Psoas muscle (tissue), 8 donors: ENCODE results near the gene MBNL1. TPM values are rescaled to one million over a fixed set of nuclear protein-coding genes. Genes with fewer than 3 reads are reported as not detected.

Experiments
- ATAC-seq, 4 donors: fragments of 200-7000 bp; cut with Tn5 transposase; one replicate each; pipeline ENCODE4 v1.9.1; 2020; ENCODE audit warnings: moderate library complexity in 3 of 4, mild to moderate bottlenecking in 2 of 4
- DNase-seq, 2 donors: peaks; one replicate each; pipeline ENCODE4 v3.0.0-alpha.2; 2020
- H3K27ac ChIP-seq: fragments of 200-600 bp; one replicate; pipeline ENCODE4 v1.8.0; 2022
- H3K27me3 ChIP-seq, 3 donors: fragments of 200-600 bp in 1 of 3; one replicate each; pipeline versions ENCODE4 v1.6.1 to v1.8.0; 2013 to 2022; ENCODE audit warnings: low read length in 2 of 3, mild to moderate bottlenecking in 2 of 3, moderate library complexity in 1 of 3; ENCODE audit not compliant: insufficient read depth in 3 of 3
- H3K36me3 ChIP-seq, 2 donors: fragments of 200-600 bp in 1 of 2; one replicate each; pipeline versions ENCODE4 v1.6.1 to v1.8.0; 2013 to 2022; ENCODE audit warnings: low read depth in 1 of 2, mild to moderate bottlenecking in 1 of 2, moderate library complexity in 1 of 2; ENCODE audit not compliant: insufficient read depth in 1 of 2
- H3K4me1 ChIP-seq: fragments of 200-600 bp; one replicate; pipeline ENCODE4 v1.8.0; 2022
- H3K4me3 ChIP-seq: fragments of 200-600 bp; one replicate; pipeline ENCODE4 v1.8.0; 2022; ENCODE audit warnings: mild to moderate bottlenecking
- H3K9me3 ChIP-seq: fragments of 200-600 bp; one replicate; pipeline ENCODE4 v1.8.0; 2022
- CTCF ChIP-seq: fragments of 200-600 bp; IDR thresholded peaks from one replicate; pipeline ENCODE4 v1.8.0; 2022; ENCODE audit warnings: antibody characterized with exemption
- WGBS, 3 donors: extraction: QIAGEN DNeasy Blood & Tissue Kit; methylation state at CpG; one replicate each; pipeline versions ENCODE4 v1.1.6 to v1.1.7; 2013; 5-methylcytosine and 5-hydroxymethylcytosine counted together
- intact Hi-C, 2 donors: fragments of 100-400 bp; cut with DNase I; formaldehyde crosslinking; loops; one replicate each; pipeline versions ENCODE4 v1.11.0 to v1.14.2; 2022
- polyA plus RNA-seq, 3 donors: library from polyadenylated mRNA; stranded (reverse); fragments of 200-250 nt; gene quantifications; one replicate each; pipeline ENCODE4 v1.2.3, GENCODE V29; 2013
- total RNA-seq, 4 donors: library from RNA; stranded (reverse); fragmentation: NEBNext Ultra II Directional in 2 of 4; extraction: Animal tissue kit (Norgen Biotek cat#: 25700) in 2 of 4; gene quantifications; one replicate each; pipeline versions ENCODE4 v1.2.1 to v1.2.4, GENCODE V29; 2021 to 2023
- donor health status: healthy with polysubstance abuse.
- donor health status: DM: no; HTN: no; CAD: no; lungs with moderate emphysema.
- donor health status: Bipolar disorder and iron deficiency.
- donor health status: healthy.
- donor health status: DM: yes; HTN: yes; CAD: no.
- donor health status: DM: no; HTN: no; CAD: no.
- donor health status: DM: no; HTN: no; CAD: no.
- donor health status: DM: yes; HTN: yes; CAD: no.

Gene MBNL1
- total and polyA plus RNA-seq, 7 donors = 27.4 to 281 (median 179) TPM

DNA sequence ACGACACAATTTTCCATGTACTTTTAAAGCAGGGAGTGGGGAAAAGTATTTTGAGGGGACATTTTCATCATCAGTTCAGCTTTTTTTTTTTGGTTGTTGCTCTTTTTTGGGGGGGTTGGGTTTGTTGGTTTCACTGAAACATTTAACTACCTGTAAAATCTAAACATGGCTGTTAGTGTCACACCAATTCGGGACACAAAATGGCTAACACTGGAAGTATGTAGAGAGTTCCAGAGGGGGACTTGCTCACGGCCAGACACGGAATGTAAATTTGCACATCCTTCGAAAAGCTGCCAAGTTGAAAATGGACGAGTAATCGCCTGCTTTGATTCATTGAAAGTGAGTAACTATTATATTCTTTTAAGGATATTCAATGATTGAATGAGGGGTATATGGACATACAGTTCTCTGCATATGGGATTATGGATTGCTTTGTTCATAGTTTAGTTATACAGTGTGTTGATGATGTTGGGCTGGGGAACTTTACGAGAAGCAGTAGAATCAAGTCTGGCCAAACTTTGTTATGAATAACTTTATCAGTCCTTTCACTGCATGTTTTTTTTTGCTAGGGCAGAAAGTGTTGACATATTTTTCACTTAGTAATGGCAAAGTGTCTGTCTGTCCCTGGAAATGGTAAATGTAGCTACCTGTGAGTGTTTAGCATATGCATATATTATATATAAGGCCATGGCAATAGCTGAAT lies 31.5 kb downstream of the MBNL1 start:
- TF ChIP-seq CTCF = no peak
- Histone ChIP-seq H3K27ac (peak overlapping the region; percentile 94), H3K36me3 (no peaks in the 10 kb centered on the region), H3K4me3 (peak overlapping the region; percentile 70), H3K27me3 (no peaks in the 10 kb centered on the region), H3K4me1 (peaks cover 53% of the 10 kb centered on the region), H3K9me3 (no peaks in the 10 kb centered on the region)
- intact Hi-C loops = loop anchor here (5.0 to 10.0 kb wide), 3 partner anchors 33 to 145 kb away; partner anchors contain the start of gene MBNL1 (in 1 of the 2)
- 25 to 39% (median 29%) methylated on average over 8 of the region's 8 CpGs for WGBS, 3 donors
- no peak for DNase-seq
- ATAC-seq = peak in 2 of 4 donors; percentile 41 to 54

DNA sequence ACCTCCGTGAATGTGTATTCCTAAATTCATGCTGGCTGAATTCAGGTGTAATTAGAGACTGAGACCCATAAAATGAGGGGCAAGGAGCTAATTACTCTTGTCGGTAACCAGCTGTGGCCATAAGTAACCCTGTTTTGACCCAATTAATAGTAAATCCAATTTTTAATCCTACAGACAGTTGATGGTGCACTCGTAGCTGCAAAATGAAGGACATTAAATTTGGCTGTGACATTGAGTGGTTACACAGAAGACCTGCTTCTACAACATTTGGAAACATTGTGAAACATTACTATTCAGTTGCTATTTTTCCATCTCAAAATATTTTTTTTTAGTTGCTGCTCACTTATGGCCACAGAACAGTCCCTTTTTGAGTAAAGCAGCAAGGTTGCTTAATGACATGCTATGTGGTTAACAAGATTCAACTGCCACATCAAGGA lies 33.0 kb downstream of the MBNL1 start:
- ATAC-seq = peak in 3 of 4 donors; percentile 2 to 21 (median 21)
- peaks cover 0 to under 1% of the 10 kb centered on the region in 2 donors for H3K36me3 ChIP-seq
- no peaks in the 10 kb centered on the region for H3K9me3 ChIP-seq
- no peaks in the 10 kb centered on the region for H3K27me3 ChIP-seq
- H3K4me3 ChIP-seq = peak overlapping the region; percentile 70
- intact Hi-C loops = loop anchor here (2.0 to 10.0 kb wide), 4 partner anchors 19 to 143 kb away; partner anchors contain the start of gene MBNL1 (in 1 of the 2)
- H3K4me1 ChIP-seq = peaks cover 54% of the 10 kb centered on the region
- TF ChIP-seq CTCF = no peak
- H3K27ac ChIP-seq = peak overlapping the region; percentile 94
- 27 to 32% (median 30%) methylated on average over 3 of the region's 3 CpGs for WGBS, 3 donors
- DNase-seq = no peak

DNA sequence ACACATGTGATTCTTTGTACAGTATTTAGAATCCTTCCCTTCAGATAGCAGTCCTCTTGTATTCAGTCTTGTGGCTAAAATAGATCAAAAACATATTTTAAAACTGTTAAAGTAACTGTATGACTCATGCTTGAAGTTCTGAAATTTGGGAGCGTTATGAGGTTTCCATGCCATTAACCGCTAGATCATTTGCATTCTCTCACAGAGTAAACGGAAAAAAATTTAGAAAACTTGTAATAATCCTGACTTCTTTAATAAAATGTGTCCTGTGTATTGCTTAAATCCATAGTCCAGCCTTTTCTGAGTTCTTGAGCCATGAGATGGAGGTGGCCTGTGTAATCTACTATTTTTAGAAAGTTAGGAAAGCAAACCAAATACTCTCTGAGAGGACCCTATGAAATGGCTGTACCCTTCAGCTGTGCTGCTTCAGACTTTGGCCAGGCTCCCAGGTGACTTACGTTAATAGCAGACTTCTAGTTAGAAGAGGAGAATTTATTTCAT lies 33.8 kb downstream of the MBNL1 start:
- Histone ChIP-seq H3K36me3 (peaks cover 0 to 8% of the 10 kb centered on the region in 2 donors), H3K4me3 (peak overlapping the region; percentile 70), H3K9me3 (no peaks in the 10 kb centered on the region), H3K4me1 (peaks cover 54% of the 10 kb centered on the region), H3K27ac (peak overlapping the region; percentile 94), H3K27me3 (no peaks in the 10 kb centered on the region)
- ATAC-seq = peak; percentile 70 to 82 (median 76)
- TF ChIP-seq CTCF = no peak
- intact Hi-C loops = loop anchor here (2.0 to 10.0 kb wide), 4 partner anchors 18 to 142 kb away; partner anchors contain the start of gene MBNL1 (in 1 of the 2)
- 8 to 15% (median 13%) methylated on average over 4 of the region's 4 CpGs for WGBS, 3 donors
- DNase-seq = peak; percentile 40 to 70

- DNase-seq (no peak), ATAC-seq (no peak)
- H3K36me3 ChIP-seq = peaks cover 0 to 11% of the 10 kb centered on the region in 2 donors
- H3K9me3 ChIP-seq = no peaks in the 10 kb centered on the region
- peak overlapping the region; percentile 94 for H3K27ac ChIP-seq
- H3K4me3 ChIP-seq = peak overlapping the region; percentile 70
- no peaks in the 10 kb centered on the region for H3K27me3 ChIP-seq
- H3K4me1 ChIP-seq = peaks cover 58% of the 10 kb centered on the region
- intact Hi-C loops = loop anchor here (5.0 to 10.0 kb wide), 3 partner anchors 37 to 141 kb away; partner anchors contain the start of gene MBNL1 (in 1 of the 2)
- no peak for TF ChIP-seq CTCF
Measured at GRCh38 chr3:152304160-152304559, 35.4 kb downstream of the MBNL1 start.
